Left ventricle myocardium inferior (tissue), 1 donor: Measurements from ENCODE around the gene FGD5. TPM values are rescaled to one million over a fixed set of nuclear protein-coding genes. Genes with fewer than 3 reads are reported as not detected.

Source experiments
- DNase-seq: peaks from one replicate; pipeline ENCODE4 v3.0.0-alpha.2; 2020
- H3K27ac ChIP-seq: fragments of 200-600 bp; replicated peaks from 2 replicates; pipeline ENCODE4 v1.8.0; 2021
- H3K27me3 ChIP-seq: fragments of 200-600 bp; 2 replicates; pipeline ENCODE4 v1.8.0; 2021; ENCODE audit warnings: low read depth
- H3K36me3 ChIP-seq: fragments of 200-600 bp; 2 replicates; pipeline ENCODE4 v1.8.0; 2021
- H3K4me1 ChIP-seq: fragments of 200-600 bp; 2 replicates; pipeline ENCODE4 v1.8.0; 2021
- H3K4me3 ChIP-seq: fragments of 200-600 bp; 2 replicates; pipeline ENCODE4 v1.8.0; 2021; ENCODE audit warnings: mild to moderate bottlenecking, moderate library complexity
- H3K9me3 ChIP-seq: fragments of 200-600 bp; replicated peaks from 2 replicates; pipeline ENCODE4 v1.8.0; 2021
- intact Hi-C: fragments of 100-400 bp; cut with micrococcal nuclease; formaldehyde crosslinking; loops from one replicate; pipeline ENCODE4 v1.11.0; 2022
- total RNA-seq: library from RNA; stranded (reverse); fragmentation: NEBNext Ultra II Directional; extraction: Animal tissue kit (Norgen Biotek cat#: 25700); gene quantifications from one replicate; pipeline ENCODE4 v1.2.1, GENCODE V29; 2021
- TF ChIP-seq, protein P1 (sequence below): fragments of 200-600 bp; IDR thresholded peaks from 2 replicates; pipeline ENCODE4 v1.8.0; 2021; ENCODE audit warnings: antibody characterized with exemption, mild to moderate bottlenecking, borderline replicate concordance
- donor health status: DM: no; HTN: yes; CAD: no; lungs with severe emphysema.

FGD5 gene
- total RNA-seq, 1 donor from 2014 or later, result 13.9 TPM

- H3K4me3 ChIP-seq, result no peak overlapping the region
- intact Hi-C loops, result no loop called here
- H3K9me3 ChIP-seq, result no peaks in the 10 kb centered on the region
- peaks cover 13% of the 10 kb centered on the region for H3K36me3 ChIP-seq
- peaks cover 19% of the 10 kb centered on the region for H3K4me1 ChIP-seq
- H3K27ac ChIP-seq, result no peak overlapping the region
- H3K27me3 ChIP-seq, result no peaks in the 10 kb centered on the region
- DNase-seq, result no peak
- TF ChIP-seq, protein P1, sequence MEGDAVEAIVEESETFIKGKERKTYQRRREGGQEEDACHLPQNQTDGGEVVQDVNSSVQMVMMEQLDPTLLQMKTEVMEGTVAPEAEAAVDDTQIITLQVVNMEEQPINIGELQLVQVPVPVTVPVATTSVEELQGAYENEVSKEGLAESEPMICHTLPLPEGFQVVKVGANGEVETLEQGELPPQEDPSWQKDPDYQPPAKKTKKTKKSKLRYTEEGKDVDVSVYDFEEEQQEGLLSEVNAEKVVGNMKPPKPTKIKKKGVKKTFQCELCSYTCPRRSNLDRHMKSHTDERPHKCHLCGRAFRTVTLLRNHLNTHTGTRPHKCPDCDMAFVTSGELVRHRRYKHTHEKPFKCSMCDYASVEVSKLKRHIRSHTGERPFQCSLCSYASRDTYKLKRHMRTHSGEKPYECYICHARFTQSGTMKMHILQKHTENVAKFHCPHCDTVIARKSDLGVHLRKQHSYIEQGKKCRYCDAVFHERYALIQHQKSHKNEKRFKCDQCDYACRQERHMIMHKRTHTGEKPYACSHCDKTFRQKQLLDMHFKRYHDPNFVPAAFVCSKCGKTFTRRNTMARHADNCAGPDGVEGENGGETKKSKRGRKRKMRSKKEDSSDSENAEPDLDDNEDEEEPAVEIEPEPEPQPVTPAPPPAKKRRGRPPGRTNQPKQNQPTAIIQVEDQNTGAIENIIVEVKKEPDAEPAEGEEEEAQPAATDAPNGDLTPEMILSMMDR, result no peak
Observed at GRCh38 chr3:14938954-14939353, 120.2 kb downstream of the FGD5 start.

DNA sequence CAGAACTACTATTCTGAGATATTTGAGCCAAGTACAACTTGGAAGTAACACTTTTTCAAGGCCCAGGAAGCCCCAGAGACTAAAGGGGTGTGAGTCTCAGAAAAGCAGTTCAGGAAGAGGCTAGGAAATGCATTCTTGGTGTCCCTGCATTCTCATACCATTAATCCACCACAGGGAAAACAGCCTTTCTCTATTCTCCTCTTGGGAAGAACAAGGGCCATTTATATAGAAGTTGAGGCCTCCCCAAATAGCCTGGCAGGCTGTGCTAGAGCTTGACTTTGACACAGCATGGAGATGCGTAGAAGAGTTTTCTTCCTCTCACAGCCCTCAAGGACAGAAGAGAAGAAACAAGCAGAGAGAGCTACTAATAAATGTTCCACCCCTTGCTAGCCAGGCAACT lies 123.1 kb downstream of the FGD5 start:
- Histone ChIP-seq H3K36me3 (peaks cover 28% of the 10 kb centered on the region), H3K4me3 (no peak overlapping the region), H3K4me1 (peaks cover 42% of the 10 kb centered on the region), H3K27me3 (no peaks in the 10 kb centered on the region), H3K9me3 (no peaks in the 10 kb centered on the region), H3K27ac (no peak overlapping the region)
- TF ChIP-seq, protein P1, result no peak
- intact Hi-C loops, result no loop called here
- no peak for DNase-seq

DNA sequence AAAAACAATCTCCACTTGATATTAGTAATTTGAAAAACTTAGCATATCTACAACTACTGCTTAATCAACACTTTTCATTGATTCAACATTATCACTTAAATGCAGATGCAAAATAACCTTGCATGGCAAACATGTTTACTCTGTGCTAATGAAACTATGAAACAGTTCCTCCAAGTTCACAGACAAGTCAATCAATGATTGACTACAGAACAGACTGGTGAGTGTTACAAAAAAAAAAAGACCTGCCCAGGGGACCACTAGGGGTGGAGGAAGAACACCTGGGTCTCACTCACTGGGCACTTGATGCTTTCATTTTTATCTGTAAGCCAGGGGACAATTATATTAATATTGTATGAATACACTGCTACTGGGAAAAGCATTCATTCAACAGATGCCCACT lies 124.3 kb downstream of the FGD5 start:
- TF ChIP-seq, protein P1, result no peak
- Histone ChIP-seq H3K27ac (no peak overlapping the region), H3K36me3 (peaks cover 28% of the 10 kb centered on the region), H3K27me3 (no peaks in the 10 kb centered on the region), H3K4me1 (peaks cover 45% of the 10 kb centered on the region), H3K4me3 (no peak overlapping the region), H3K9me3 (no peaks in the 10 kb centered on the region)
- intact Hi-C loops, result no loop called here
- no peak for DNase-seq

GRCh38 chr3:14946236-14946635 lies 127.5 kb downstream of the FGD5 start:
- Histone ChIP-seq H3K4me3 (peak overlapping the region; percentile 85), H3K36me3 (peaks cover 28% of the 10 kb centered on the region), H3K4me1 (peaks cover 71% of the 10 kb centered on the region), H3K27me3 (no peaks in the 10 kb centered on the region), H3K9me3 (no peaks in the 10 kb centered on the region), H3K27ac (peak overlapping the region; percentile 96)
- intact Hi-C loops, result no loop called here
- TF ChIP-seq, protein P1, result no peak
- DNase-seq, result no peak

GRCh38 chr3:14946739-14947099 lies 128.0 kb downstream of the FGD5 start:
- H3K36me3 ChIP-seq, result peaks cover 28% of the 10 kb centered on the region
- H3K4me3 ChIP-seq, result peak overlapping the region; percentile 85
- DNase-seq, result no peak
- peak overlapping the region; percentile 96 for H3K27ac ChIP-seq
- no peaks in the 10 kb centered on the region for H3K9me3 ChIP-seq
- peaks cover 71% of the 10 kb centered on the region for H3K4me1 ChIP-seq
- H3K27me3 ChIP-seq, result no peaks in the 10 kb centered on the region
- TF ChIP-seq, protein P1, result no peak
- intact Hi-C loops, result no loop called here
